H9 (cell line): ENCODE data around the gene NNT. TPM values are rescaled to one million over a fixed set of nuclear protein-coding genes. Genes with fewer than 3 reads are reported as not detected.

Experiments used
- DNase-seq: peaks from one replicate; pipeline ENCODE4 v3.0.0-alpha.2; 2017
- H2AFZ ChIP-seq: one replicate; pipeline ENCODE4 v1.6.1; 2013; ENCODE audit warnings: mild to moderate bottlenecking, low read length, control low read depth, moderate library complexity
- H2AK5ac ChIP-seq: 2 replicates; pipeline ENCODE4 v1.6.1; 2013; ENCODE audit warnings: low read length, control low read depth, mixed read lengths; ENCODE audit not compliant: insufficient read length
- H2BK120ac ChIP-seq: one replicate; pipeline ENCODE4 v1.6.1; 2013; ENCODE audit warnings: low read depth, mild to moderate bottlenecking, low read length, control low read depth, inconsistent platforms; ENCODE audit not compliant: poor library complexity, severe bottlenecking
- H2BK12ac ChIP-seq: 2 replicates; pipeline ENCODE4 v1.6.1; 2013; ENCODE audit warnings: low read length, control low read depth, mixed read lengths, low read depth; ENCODE audit not compliant: insufficient read length
- H2BK15ac ChIP-seq: 2 replicates; pipeline ENCODE4 v1.6.1; 2013; ENCODE audit warnings: low read depth, low read length, control low read depth
- H2BK20ac ChIP-seq: one replicate; pipeline ENCODE4 v1.6.1; 2013; ENCODE audit warnings: low read depth, mild to moderate bottlenecking, low read length, control low read depth, inconsistent platforms; ENCODE audit not compliant: poor library complexity, severe bottlenecking
- H2BK5ac ChIP-seq: 2 replicates; pipeline ENCODE4 v1.6.1; 2013; ENCODE audit warnings: low read length, control low read depth, mixed read lengths; ENCODE audit not compliant: insufficient read length
- H3K14ac ChIP-seq: 2 replicates; pipeline ENCODE4 v1.6.1; 2013; ENCODE audit warnings: low read length, control low read depth; ENCODE audit not compliant: insufficient read depth
- H3K18ac ChIP-seq: 2 replicates; pipeline ENCODE4 v1.6.1; 2013; ENCODE audit warnings: low read depth, mild to moderate bottlenecking, mixed read lengths, low read length, control low read depth; ENCODE audit not compliant: insufficient read length
- H3K23ac ChIP-seq: 2 replicates; pipeline ENCODE4 v1.6.1; 2013; ENCODE audit warnings: low read length, control low read depth, mixed read lengths, low read depth; ENCODE audit not compliant: insufficient read length
- H3K23me2 ChIP-seq: 2 replicates; pipeline ENCODE4 v1.6.1; 2013; ENCODE audit warnings: low read depth, mild to moderate bottlenecking, mixed read lengths, low read length, control low read depth; ENCODE audit not compliant: insufficient read length, poor library complexity, severe bottlenecking
- H3K27ac ChIP-seq: 2 replicates; pipeline ENCODE4 v1.5.1; 2013; ENCODE audit warnings: low read length, control low read depth, mixed read lengths, low read depth; ENCODE audit not compliant: insufficient read length
- H3K27me3 ChIP-seq: 2 replicates; pipeline ENCODE4 v1.6.1; 2013; ENCODE audit warnings: low read length, control low read depth, inconsistent platforms; ENCODE audit not compliant: insufficient read depth
- H3K4ac ChIP-seq: 2 replicates; pipeline ENCODE4 v1.6.1; 2013; ENCODE audit warnings: low read depth, mild to moderate bottlenecking, control low read depth, inconsistent platforms, low read length, moderate library complexity
- H3K4me1 ChIP-seq: 2 replicates; pipeline ENCODE4 v1.6.1; 2013; ENCODE audit warnings: low read length, control low read depth, inconsistent platforms; ENCODE audit not compliant: insufficient read depth
- H3K4me2 ChIP-seq: 2 replicates; pipeline ENCODE4 v1.6.1; 2013; ENCODE audit warnings: low read length, control low read depth, mixed read lengths; ENCODE audit not compliant: insufficient read length, insufficient read depth
- H3K56ac ChIP-seq: 2 replicates; pipeline ENCODE4 v1.6.1; 2013; ENCODE audit warnings: low read depth, mild to moderate bottlenecking, mixed read lengths, low read length, control low read depth; ENCODE audit not compliant: insufficient read length
- H3K79me1 ChIP-seq: 2 replicates; pipeline ENCODE4 v1.6.1; 2013; ENCODE audit warnings: low read depth, mild to moderate bottlenecking, moderate library complexity, low read length, control low read depth, inconsistent platforms; ENCODE audit not compliant: insufficient read depth, poor library complexity, severe bottlenecking
- H3K79me2 ChIP-seq: 2 replicates; pipeline ENCODE4 v1.6.1; 2013; ENCODE audit warnings: low read length, control low read depth, inconsistent platforms; ENCODE audit not compliant: insufficient read depth
- H3K9ac ChIP-seq: 2 replicates; pipeline ENCODE4 v1.6.1; 2013; ENCODE audit warnings: low read length, control low read depth, mixed read lengths; ENCODE audit not compliant: insufficient read length; ENCODE audit errors: extremely low read depth
- H3K9me3 ChIP-seq: one replicate; pipeline ENCODE4 v1.6.1; 2013; ENCODE audit warnings: low read depth, low read length, inconsistent platforms; ENCODE audit not compliant: control insufficient read depth
- H3T11ph ChIP-seq: one replicate; pipeline ENCODE4 v1.6.1; 2013; ENCODE audit warnings: mild to moderate bottlenecking, low read length, control low read depth, inconsistent platforms
- H4K20me1 ChIP-seq: one replicate; pipeline ENCODE4 v1.6.1; 2013; ENCODE audit not compliant: control insufficient read depth, insufficient read length, insufficient read depth
- H4K5ac ChIP-seq: 2 replicates; pipeline ENCODE4 v1.6.1; 2013; ENCODE audit warnings: low read depth, mild to moderate bottlenecking, mixed read lengths, low read length, control low read depth; ENCODE audit not compliant: insufficient read length
- H4K8ac ChIP-seq: replicated peaks from 2 replicates; pipeline ENCODE4 v1.6.1; 2013; ENCODE audit warnings: low read length, control low read depth, mixed read lengths, low read depth; ENCODE audit not compliant: insufficient read length
- H4K91ac ChIP-seq: 2 replicates; pipeline ENCODE4 v1.6.1; 2013; ENCODE audit warnings: low read depth, mild to moderate bottlenecking, moderate library complexity, mixed read lengths, low read length, control low read depth; ENCODE audit not compliant: insufficient read length
- H3K27ac Mint-ChIP-seq, 3 experiments: 2 replicates in 2 of 3; 3 replicates in 1 of 3; pipeline ENCODE4 v1.8.0; 2020 to 2021; ENCODE audit warnings: mixed read lengths in 3 of 3, mild to moderate bottlenecking in 1 of 3, moderate library complexity in 1 of 3
- H3K27me3 Mint-ChIP-seq: 2 replicates; pipeline ENCODE4 v1.8.0; 2021; ENCODE audit warnings: low read depth, mild to moderate bottlenecking, moderate library complexity, mixed read lengths
- H3K36me3 Mint-ChIP-seq, 3 experiments: 2 replicates in 2 of 3; 3 replicates in 1 of 3; pipeline ENCODE4 v1.8.0; 2020 to 2021; ENCODE audit warnings: low read depth in 3 of 3, mixed read lengths in 3 of 3; ENCODE audit not compliant: insufficient read depth in 1 of 3
- H3K4me1 Mint-ChIP-seq, 2 experiments: 2 replicates each; pipeline ENCODE4 v1.8.0; 2020; ENCODE audit warnings: mixed read lengths in 2 of 2
- H3K4me3 Mint-ChIP-seq, 2 experiments: 2 replicates in 1 of 2; 3 replicates in 1 of 2; pipeline ENCODE4 v1.8.0; 2020 to 2021; ENCODE audit warnings: mild to moderate bottlenecking in 2 of 2, mixed read lengths in 2 of 2, moderate library complexity in 1 of 2
- H3K9me3 Mint-ChIP-seq, 2 experiments: 2 replicates in 1 of 2; 3 replicates in 1 of 2; pipeline ENCODE4 v1.8.0; 2020; ENCODE audit warnings: mild to moderate bottlenecking in 2 of 2, mixed read lengths in 2 of 2, moderate library complexity in 1 of 2
- CTCF ChIP-seq: fragments of 200-600 bp; sonication (generic); conservative IDR thresholded peaks from 3 replicates; pipeline ENCODE4 v1.8.0; 2021; ENCODE audit warnings: antibody characterized with exemption, mild to moderate bottlenecking
- WGBS: extraction: QIAGEN DNeasy Blood & Tissue Kit; methylation state at CpG from one replicate; pipeline ENCODE4 v1.1.7; 2013; ENCODE audit warnings: missing lambda C conversion rate, low lambda C conversion rate, mixed read lengths; ENCODE audit not compliant: insufficient read length; ENCODE audit errors: extremely low coverage; 5-methylcytosine and 5-hydroxymethylcytosine counted together
- total RNA-seq: library from RNA; stranded (reverse); gene quantifications from 2 replicates; pipeline ENCODE4 v1.2.1, GENCODE V29; 2021

Gene NNT
- total RNA-seq, 1 experiment from 2014 or later = 27.6 TPM

- H3K9me3 ChIP-seq = no peaks in the 10 kb centered on the region
- H3K4me3 Mint-ChIP-seq = no peak overlapping the region
- H3K79me1 ChIP-seq = no peaks in the 10 kb centered on the region
- H2BK5ac ChIP-seq = no peak overlapping the region
- peaks cover 0 to 4% of the 10 kb centered on the region in 2 experiments; a peak in 2 of 4 replicates for H3K4me1 Mint-ChIP-seq
- no peak overlapping the region for H3K27ac Mint-ChIP-seq
- WGBS = no CpG with 5 or more reads among the region's 3 CpGs
- H2BK120ac ChIP-seq = no peak overlapping the region
- H3K36me3 Mint-ChIP-seq = peaks cover 0 to 8% (median 5%) of the 10 kb centered on the region in 3 experiments; a peak in 3 of 7 replicates
- no peak overlapping the region for H3K18ac ChIP-seq
- no peaks in the 10 kb centered on the region for H3K4me1 ChIP-seq
- no peak overlapping the region for H2BK20ac ChIP-seq
- no peak overlapping the region for H3T11ph ChIP-seq
- no peaks in the 10 kb centered on the region for H3K79me2 ChIP-seq
- no peak overlapping the region for H3K9ac ChIP-seq
- no peak overlapping the region for H3K56ac ChIP-seq
- H3K27me3 Mint-ChIP-seq = no peaks in the 10 kb centered on the region
- no peak overlapping the region for H4K8ac ChIP-seq
- H3K14ac ChIP-seq = no peak overlapping the region
- no peak overlapping the region for H2BK12ac ChIP-seq
- H3K27ac ChIP-seq = no peak overlapping the region
- H3K23me2 ChIP-seq = no peaks in the 10 kb centered on the region
- no peak overlapping the region for H2AK5ac ChIP-seq
- no peak overlapping the region for H2AFZ ChIP-seq
- no peak overlapping the region for H4K91ac ChIP-seq
- no peak overlapping the region for H4K5ac ChIP-seq
- no peak for TF ChIP-seq CTCF
- no peaks in the 10 kb centered on the region for H3K9me3 Mint-ChIP-seq
- H3K4ac ChIP-seq = no peak overlapping the region
- H2BK15ac ChIP-seq = no peak overlapping the region
- no peak for DNase-seq
- H3K23ac ChIP-seq = no peak overlapping the region
- H3K4me2 ChIP-seq = no peak overlapping the region
- H4K20me1 ChIP-seq = no peaks in the 10 kb centered on the region
- no peaks in the 10 kb centered on the region for H3K27me3 ChIP-seq
Measured at GRCh38 chr5:43619911-43620310, 16.9 kb downstream of the NNT start.
